Activated naive CD8-positive, alpha-beta T cell (primary cell): ENCODE data around the gene SLC51B.
"Not testable (repeated sequence)": the region's sequence is repeated elsewhere in the genome, so short reads cannot be mapped to it uniquely, and the experiment has no call there.

Source experiments
- H3K27ac Mint-ChIP-seq: one replicate; pipeline ENCODE4 v1.8.0; 2021; ENCODE audit warnings: mixed read lengths
- H3K27me3 Mint-ChIP-seq: one replicate; pipeline ENCODE4 v1.8.0; 2021; ENCODE audit warnings: mixed read lengths
- H3K36me3 Mint-ChIP-seq: one replicate; pipeline ENCODE4 v1.8.0; 2021; ENCODE audit warnings: mixed read lengths
- H3K4me1 Mint-ChIP-seq: one replicate; pipeline ENCODE4 v1.8.0; 2021; ENCODE audit warnings: low read depth, mixed read lengths
- H3K4me3 Mint-ChIP-seq: one replicate; pipeline ENCODE4 v1.8.0; 2021; ENCODE audit warnings: mild to moderate bottlenecking, mixed read lengths
- H3K9me3 Mint-ChIP-seq: one replicate; pipeline ENCODE4 v1.8.0; 2021; ENCODE audit warnings: low read depth, mixed read lengths

The SLC51B gene

DNA sequence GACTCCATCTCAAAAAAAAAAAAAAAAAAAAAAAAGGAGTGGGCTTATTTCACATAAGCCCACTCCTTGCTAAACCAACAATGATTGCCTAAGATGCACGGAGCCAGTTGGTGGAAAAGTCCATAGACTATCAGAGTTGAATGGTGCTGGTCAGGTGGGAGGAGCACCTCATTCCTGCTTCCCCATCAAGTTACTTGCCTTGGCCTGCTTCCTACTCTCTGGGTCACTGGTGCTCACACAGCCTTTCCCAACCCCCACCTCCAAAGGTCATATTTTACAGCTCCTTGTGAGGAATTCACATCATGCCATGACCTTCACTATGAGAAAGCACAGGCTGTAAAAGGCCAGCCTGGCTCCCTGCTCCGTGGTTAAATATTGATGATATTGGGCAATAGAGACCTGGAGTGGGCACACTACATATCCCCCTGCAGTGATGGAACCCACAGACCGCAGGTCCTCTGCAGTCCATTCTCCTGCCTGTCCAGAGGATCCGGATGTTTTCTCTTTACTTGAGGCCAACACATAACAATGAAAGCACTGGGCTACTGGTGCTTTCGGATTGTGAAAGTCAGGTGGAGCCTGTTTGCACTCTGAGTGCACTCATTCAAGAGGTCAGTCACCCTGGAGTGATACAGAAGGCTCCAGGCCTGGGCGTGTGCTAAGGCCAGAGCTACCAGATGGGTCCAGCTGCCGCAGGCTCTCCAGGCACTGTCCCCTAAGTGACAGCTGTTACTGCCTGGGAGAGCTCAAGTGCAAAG is at the start of gene SLC51B:
TSS of gene SLC51B (plus strand) at position 664 of the 758 bp plus-strand sequence. CDS start 4,618 bp downstream, outside the sequence.
- H3K36me3 Mint-ChIP-seq = no peaks in the 10 kb centered on the region
- no peak within 1 kb of the TSS for H3K4me3 Mint-ChIP-seq
- H3K27ac Mint-ChIP-seq = no peak within 1 kb of the TSS
- H3K4me1 Mint-ChIP-seq = peaks cover 9% of the 10 kb centered on the region
- H3K9me3 Mint-ChIP-seq = no peaks in the 10 kb centered on the region
- H3K27me3 Mint-ChIP-seq = peaks cover 2% of the 10 kb centered on the region

DNA sequence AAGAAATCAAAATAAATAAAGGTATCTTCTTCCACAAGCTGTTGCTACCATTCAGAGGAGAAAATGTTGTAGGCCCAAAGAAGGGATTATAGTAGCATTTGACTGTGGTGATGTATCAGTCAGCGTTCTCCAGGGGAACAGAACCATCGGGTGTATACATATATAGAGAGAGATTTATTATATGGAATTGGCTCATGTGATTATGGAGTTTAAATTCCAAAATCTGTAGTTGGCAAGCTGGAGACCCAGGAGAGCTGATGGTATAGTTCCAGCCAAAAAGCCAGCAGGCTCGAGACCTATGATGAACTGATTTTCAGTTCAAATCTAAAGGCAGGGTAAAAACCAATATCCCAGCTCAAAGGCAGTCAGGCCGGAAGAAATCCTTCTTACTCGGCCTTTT is 48.1 kb upstream of the SLC51B start:
- H3K27me3 Mint-ChIP-seq = no peaks in the 10 kb centered on the region
- no peaks in the 10 kb centered on the region for H3K36me3 Mint-ChIP-seq
- no peaks in the 10 kb centered on the region for H3K9me3 Mint-ChIP-seq
- peaks cover 4% of the 10 kb centered on the region for H3K4me1 Mint-ChIP-seq
- H3K27ac Mint-ChIP-seq = no peak overlapping the region
- H3K4me3 Mint-ChIP-seq = no peak overlapping the region

DNA sequence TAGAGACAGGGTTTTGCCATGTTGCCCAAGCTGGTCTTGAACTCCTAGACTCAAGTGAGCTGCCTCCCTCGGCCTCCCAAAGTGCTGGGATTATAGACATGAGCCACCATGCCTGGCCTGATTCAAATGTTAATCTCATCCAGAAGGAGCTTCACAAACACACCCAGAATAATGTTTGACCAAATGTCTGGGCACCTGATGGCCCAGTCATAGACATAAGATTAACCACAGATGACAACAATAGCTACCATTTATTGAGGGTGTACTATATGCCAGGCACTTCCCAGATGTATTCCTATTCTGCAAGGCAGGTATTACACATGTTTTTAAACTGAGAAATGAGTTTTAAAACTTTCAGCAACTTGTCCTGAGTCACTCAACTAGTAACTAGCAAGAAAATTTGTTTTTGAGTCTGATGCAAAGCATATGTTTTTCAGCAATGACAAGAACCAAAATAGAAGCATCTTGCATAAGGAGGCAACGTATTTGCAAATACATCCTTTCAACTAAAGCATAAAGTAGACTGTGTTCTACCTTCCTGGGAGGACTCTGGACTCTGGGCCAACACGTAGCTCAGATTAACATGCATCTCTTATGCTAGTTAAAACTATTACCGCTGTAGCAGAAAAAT is 47.3 kb upstream of the SLC51B start:
- no peak overlapping the region for H3K27ac Mint-ChIP-seq
- no peaks in the 10 kb centered on the region for H3K36me3 Mint-ChIP-seq
- H3K9me3 Mint-ChIP-seq = no peaks in the 10 kb centered on the region
- no peaks in the 10 kb centered on the region for H3K27me3 Mint-ChIP-seq
- H3K4me3 Mint-ChIP-seq = no peak overlapping the region
- peaks cover 4% of the 10 kb centered on the region for H3K4me1 Mint-ChIP-seq

DNA sequence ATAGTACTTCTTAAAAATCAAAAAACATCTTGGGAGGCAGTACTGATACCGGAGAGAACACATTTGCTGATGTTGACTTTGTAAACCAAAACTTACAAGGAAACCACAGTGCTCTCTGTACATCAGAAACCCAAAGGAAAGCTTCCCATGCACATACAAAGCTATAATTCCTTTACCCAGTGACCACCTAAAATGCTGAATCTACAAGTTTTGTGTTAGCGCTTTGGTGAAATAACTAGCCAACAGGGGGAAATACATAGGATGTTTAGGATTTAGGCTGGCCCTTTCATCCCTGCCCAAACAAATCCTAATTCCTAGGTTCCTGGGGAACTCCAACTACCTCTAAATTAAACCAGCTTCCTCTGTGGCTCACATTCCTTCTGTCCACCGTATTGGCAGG is 40.2 kb upstream of the SLC51B start:
- Mint-ChIP-seq H3K27me3 (no peaks in the 10 kb centered on the region), H3K9me3 (no peaks in the 10 kb centered on the region), H3K4me3 (no peak overlapping the region), H3K4me1 (no peaks in the 10 kb centered on the region), H3K36me3 (peaks cover 4% of the 10 kb centered on the region), H3K27ac (peak overlapping the region; percentile 50)

DNA sequence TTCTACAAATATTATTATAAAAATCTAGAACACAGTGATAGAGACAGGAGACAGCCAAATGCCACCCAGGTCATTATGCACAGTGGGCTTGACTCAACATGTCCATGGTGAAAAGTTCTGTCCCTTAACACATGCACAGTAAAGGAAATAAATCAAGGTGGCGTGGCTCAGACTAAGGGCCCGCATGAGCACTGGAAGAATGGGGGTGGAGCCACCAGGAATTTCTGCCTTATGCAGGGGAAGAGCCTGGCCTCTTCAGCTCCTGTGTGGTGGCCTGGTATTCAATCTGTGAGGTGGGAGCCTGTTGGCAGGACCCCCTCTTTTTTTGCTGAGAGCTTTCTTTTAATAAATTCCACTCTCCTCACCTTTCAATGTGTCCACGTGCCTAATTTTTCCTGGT is 38.3 kb upstream of the SLC51B start:
- Mint-ChIP-seq H3K36me3 (peaks cover 5% of the 10 kb centered on the region), H3K27ac (no peak overlapping the region), H3K9me3 (no peaks in the 10 kb centered on the region), H3K27me3 (no peaks in the 10 kb centered on the region), H3K4me1 (no peaks in the 10 kb centered on the region), H3K4me3 (no peak overlapping the region)

DNA sequence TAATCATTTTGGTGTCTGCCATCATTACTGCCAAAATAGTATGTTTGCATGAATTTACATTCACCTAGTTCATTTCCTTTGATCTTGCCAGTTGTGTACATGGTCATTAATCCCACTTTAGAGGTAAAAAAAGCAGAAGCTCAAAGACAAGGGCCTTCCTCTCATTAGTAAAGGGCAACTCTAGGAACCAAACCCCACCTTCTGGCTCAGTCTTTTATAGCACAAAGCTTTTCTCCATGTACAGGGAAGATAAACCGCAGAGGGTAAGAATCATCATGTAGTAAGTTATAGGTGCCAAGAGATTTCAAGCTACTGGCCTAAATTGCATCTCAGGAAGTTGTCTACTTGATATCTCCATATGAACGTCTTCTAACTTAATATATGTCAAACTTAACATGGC is 36.2 kb upstream of the SLC51B start:
- Mint-ChIP-seq H3K36me3 (peaks cover 14% of the 10 kb centered on the region), H3K27me3 (no peaks in the 10 kb centered on the region), H3K4me1 (no peaks in the 10 kb centered on the region), H3K4me3 (no peak overlapping the region), H3K27ac (no peak overlapping the region), H3K9me3 (no peaks in the 10 kb centered on the region)

DNA sequence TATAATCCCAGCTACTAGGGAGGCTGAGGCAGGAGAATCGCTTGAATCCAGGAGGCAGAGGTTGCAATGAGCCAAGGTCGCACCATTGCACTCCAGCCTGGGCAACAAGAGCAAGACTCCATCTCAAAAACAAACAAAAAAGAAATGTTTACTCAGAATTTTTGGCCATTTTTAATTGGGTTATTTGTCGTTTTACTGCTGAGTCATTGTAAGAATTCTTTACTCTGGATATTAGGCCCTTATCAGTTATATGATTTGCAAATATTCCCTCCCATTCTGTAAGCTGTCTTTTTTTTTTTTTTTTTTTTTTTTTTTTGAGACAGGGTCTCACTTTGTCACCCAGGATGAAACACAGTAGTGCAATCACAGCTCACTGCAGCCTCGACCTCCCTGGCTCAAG is 34.0 kb upstream of the SLC51B start:
- H3K9me3 Mint-ChIP-seq, H3K4me1 Mint-ChIP-seq, H3K27me3 Mint-ChIP-seq, H3K4me3 Mint-ChIP-seq, H3K27ac Mint-ChIP-seq: not testable (repeated sequence)
- H3K36me3 Mint-ChIP-seq = peaks cover 24% of the 10 kb centered on the region

DNA sequence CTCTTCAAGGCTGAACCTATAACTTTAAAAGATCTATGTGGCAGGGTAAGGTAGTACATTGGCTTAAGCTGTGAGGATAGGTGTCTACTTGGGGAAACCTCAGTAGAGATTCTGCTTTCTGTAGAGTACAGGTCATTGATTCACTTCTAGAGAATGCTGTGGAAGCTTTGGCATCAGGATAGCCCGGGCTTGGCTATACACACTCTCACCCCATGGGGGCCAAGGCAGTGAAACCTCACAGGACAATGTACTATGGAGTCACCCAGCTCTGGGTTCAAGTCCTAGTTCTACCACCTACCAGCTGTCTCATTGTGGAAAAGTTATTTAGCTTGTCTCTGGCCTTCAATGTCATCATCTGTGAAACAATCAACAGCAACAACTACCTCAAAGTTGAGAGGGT is 24.8 kb upstream of the SLC51B start:
- H3K27ac Mint-ChIP-seq = no peak overlapping the region
- H3K4me3 Mint-ChIP-seq = no peak overlapping the region
- H3K36me3 Mint-ChIP-seq = peaks cover 19% of the 10 kb centered on the region
- no peaks in the 10 kb centered on the region for H3K27me3 Mint-ChIP-seq
- peaks cover 7% of the 10 kb centered on the region for H3K4me1 Mint-ChIP-seq
- H3K9me3 Mint-ChIP-seq = no peaks in the 10 kb centered on the region

DNA sequence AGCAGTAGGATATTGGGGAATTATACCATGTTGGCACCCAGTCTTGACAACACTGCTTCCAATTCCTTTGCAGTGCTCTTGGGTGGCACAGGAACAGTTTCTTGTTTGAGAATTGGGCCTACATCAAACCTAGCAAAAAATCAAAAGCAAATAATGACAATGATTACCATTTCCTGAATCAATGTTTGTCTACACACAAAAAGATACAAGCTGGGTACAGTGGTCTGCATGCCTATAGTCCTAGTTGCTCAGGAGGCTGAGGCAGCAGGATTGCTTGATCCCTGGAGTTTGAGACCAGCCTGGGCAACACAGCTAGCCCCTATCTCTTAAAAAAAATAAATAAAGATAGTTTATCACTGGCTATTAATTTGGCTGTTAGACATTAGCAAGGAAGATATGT is 23.7 kb upstream of the SLC51B start:
- no peak overlapping the region for H3K27ac Mint-ChIP-seq
- peaks cover 21% of the 10 kb centered on the region for H3K36me3 Mint-ChIP-seq
- no peaks in the 10 kb centered on the region for H3K27me3 Mint-ChIP-seq
- peaks cover 11% of the 10 kb centered on the region for H3K4me1 Mint-ChIP-seq
- no peak overlapping the region for H3K4me3 Mint-ChIP-seq
- no peaks in the 10 kb centered on the region for H3K9me3 Mint-ChIP-seq

DNA sequence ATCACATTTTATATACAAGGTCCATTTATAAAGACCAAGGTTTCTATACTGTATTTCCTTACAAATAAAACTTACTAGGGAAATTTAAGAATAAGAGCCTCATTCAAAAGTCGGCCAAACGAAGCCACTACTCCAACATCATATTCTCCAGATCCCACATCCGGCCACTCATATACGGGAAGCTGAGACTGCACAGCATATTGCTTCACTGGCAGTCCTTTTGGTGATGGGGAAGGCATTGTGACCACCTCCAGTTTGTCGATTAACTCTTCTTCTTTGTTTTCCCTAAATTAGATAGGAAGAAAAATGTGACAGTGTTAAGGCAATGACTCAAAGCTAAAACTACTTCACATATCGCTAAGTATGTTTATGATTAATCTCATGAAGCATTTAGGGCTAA is 18.4 kb upstream of the SLC51B start:
- H3K4me1 Mint-ChIP-seq = peaks cover 22% of the 10 kb centered on the region
- peaks cover 9% of the 10 kb centered on the region for H3K36me3 Mint-ChIP-seq
- H3K27ac Mint-ChIP-seq = peak overlapping the region; percentile 3
- H3K4me3 Mint-ChIP-seq = no peak overlapping the region
- H3K9me3 Mint-ChIP-seq = no peaks in the 10 kb centered on the region
- H3K27me3 Mint-ChIP-seq = no peaks in the 10 kb centered on the region

DNA sequence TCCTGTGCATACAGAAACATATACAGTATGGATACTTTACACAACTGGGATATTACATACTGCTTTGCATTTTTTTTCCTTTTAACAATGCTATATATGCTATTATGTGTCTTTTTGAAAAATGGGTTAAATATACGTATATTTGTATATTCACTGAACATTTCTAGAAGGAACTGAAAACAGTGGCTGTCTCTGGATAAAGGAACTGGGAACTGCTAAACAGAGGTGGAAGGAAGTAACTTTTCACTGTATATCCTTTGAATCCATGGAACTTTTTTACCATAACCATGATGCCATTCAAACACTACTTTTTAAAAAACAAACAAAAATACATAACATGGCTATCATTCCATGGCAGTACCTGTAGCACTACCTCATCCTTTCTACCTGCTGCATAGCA is 17.6 kb upstream of the SLC51B start:
- Mint-ChIP-seq H3K4me3 (peak overlapping the region; percentile 98), H3K4me1 (peaks cover 22% of the 10 kb centered on the region), H3K9me3 (no peaks in the 10 kb centered on the region), H3K27ac (no peak overlapping the region), H3K36me3 (peaks cover 9% of the 10 kb centered on the region), H3K27me3 (peaks cover 5% of the 10 kb centered on the region)

DNA sequence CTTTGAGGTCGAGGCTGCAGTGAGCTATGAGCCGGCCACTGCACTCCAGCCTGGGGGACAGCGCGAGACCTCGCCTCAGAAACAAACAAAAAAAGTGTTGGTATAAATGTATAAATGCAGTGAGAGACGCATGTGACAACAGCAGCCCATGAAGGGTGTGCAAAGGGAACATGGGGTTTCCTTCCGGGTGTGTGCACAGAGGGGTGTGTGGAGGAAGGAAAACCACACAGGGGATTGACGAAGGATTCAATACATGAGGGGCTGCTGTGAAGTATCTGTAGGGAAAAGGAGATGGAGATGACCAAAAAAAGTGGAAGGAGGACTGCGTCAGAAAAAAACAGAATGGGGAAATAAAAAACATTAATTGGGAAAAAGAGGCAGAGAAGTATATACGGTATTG is 16.8 kb upstream of the SLC51B start:
- Mint-ChIP-seq H3K4me1 (peaks cover 25% of the 10 kb centered on the region), H3K27me3 (peaks cover 5% of the 10 kb centered on the region), H3K9me3 (no peaks in the 10 kb centered on the region), H3K36me3 (peaks cover 9% of the 10 kb centered on the region), H3K4me3 (peak overlapping the region; percentile 98), H3K27ac (peak overlapping the region; percentile 93)

DNA sequence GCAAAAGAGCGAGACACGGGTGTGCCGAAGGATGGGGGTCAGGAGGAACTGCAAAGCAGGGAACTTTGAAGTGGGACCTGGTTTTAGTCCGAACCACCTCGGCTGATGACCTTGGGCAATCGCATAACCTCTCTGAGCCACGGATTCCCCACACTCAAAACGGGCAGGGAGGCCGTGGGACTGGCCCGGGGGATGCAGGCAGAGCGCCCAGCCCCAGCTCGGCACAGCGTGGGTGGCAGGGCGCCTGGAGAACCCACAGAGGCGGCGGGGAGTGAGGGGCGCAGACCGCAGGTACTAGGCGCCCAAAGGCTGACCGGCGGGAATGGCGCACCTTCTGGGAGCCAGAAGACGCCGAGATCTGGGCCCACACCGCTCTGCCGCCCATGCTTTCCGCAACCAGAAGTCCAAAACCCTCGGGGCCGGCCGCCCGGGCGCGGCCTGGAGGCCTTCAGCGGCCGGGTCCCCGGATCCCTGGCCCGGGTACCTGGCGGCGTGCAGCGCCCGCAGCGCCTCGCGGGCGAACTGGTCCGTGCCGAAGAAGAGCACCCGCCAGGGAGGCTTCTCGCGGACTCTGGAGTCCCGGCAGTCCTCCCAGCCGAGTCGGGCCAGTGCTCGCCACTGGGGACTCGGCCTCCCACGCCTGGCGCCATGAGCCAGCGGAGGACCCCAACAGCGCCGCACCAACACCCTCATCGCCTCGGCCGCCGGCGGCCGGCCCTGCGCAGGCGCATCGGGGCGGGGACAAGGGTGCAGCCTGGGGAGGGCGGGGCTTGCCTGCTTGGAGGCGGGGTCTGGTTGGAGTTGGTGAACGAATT is 16.1 kb upstream of the SLC51B start, which contains the start of gene MTFMT:
TSS of gene MTFMT (minus strand) at position 719 of the 815 bp plus-strand sequence. CDS start at position 693, 26 bp downstream.
- Mint-ChIP-seq H3K9me3 (no peaks in the 10 kb centered on the region), H3K4me1 (peaks cover 28% of the 10 kb centered on the region), H3K4me3 (peak within 1 kb of the TSS; percentile 98), H3K36me3 (peaks cover 7% of the 10 kb centered on the region), H3K27ac (peak within 1 kb of the TSS; percentile 93), H3K27me3 (peaks cover 5% of the 10 kb centered on the region)

DNA sequence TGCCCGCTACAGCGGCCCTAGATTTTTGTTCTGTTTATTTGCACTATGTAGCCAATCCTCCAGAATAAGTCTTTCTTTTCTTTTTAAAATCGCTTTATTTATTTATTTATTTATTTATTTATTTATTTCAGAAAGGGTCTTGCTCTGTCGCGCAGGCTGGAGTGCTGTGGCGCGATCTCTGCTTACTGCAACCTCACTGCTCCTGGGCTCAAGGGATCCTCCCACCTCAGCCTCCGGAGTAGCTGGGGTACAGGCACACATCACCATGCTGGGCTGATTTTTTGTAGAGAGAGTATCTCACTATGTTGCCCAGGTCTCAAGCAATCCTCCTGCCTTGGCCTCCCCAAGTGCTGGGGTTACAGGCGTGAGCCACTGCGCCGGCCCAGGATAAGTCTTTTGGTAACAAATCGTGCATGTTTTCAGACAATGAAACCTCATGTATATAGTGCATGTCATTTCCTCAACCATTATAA is 15.4 kb upstream of the SLC51B start:
- Mint-ChIP-seq H3K36me3 (peaks cover 7% of the 10 kb centered on the region), H3K4me1 (peaks cover 28% of the 10 kb centered on the region), H3K27ac (peak overlapping the region; percentile 16), H3K4me3 (peak overlapping the region; percentile 79), H3K9me3 (no peaks in the 10 kb centered on the region), H3K27me3 (peaks cover 5% of the 10 kb centered on the region)
